OCI-LY3 (cell line): ENCODE data around the gene SLF1.

Source experiments
- H2AFZ ChIP-seq: fragments of 200-600, 300-600 bp; shearing (Covaris generic); 2 replicates; pipeline ENCODE4 v1.6.0; 2014; ENCODE audit warnings: antibody characterized with exemption, low read depth, low read length
- H3K27ac ChIP-seq: fragments of 200-600, 300-600 bp; sonication (generic); 2 replicates; pipeline ENCODE4 v1.5.1; 2014; ENCODE audit warnings: mild to moderate bottlenecking, low read length, moderate library complexity, mixed read lengths
- H3K27me3 ChIP-seq: fragments of 200-600, 300-600 bp; sonication (generic); 2 replicates; pipeline ENCODE4 v1.6.1; 2014; ENCODE audit warnings: low read depth, low read length, mixed read lengths
- H3K36me3 ChIP-seq: fragments of 200-600, 300-600 bp; sonication (generic); replicated peaks from 2 replicates; pipeline ENCODE3; 2014; ENCODE audit warnings: low read depth, low read length, mixed read lengths
- H3K4me1 ChIP-seq: fragments of 300-600, 200-600 bp; sonication (generic); 2 replicates; pipeline ENCODE4 v1.6.1; 2014; ENCODE audit warnings: low read length, mixed read lengths
- H3K4me2 ChIP-seq: fragments of 200-600, 300-600 bp; sonication (generic); 2 replicates; pipeline ENCODE4 v1.6.1; 2014; ENCODE audit warnings: low read length, mixed read lengths
- H3K4me3 ChIP-seq: fragments of 300-600, 200-600 bp; sonication (generic); 2 replicates; pipeline ENCODE4 v1.5.1; 2014; ENCODE audit warnings: antibody characterized with exemption, mild to moderate bottlenecking, low read length, moderate library complexity
- H3K79me2 ChIP-seq: fragments of 300-600, 200-600 bp; shearing (Covaris generic); 2 replicates; pipeline ENCODE4 v1.6.1; 2014; ENCODE audit warnings: mild to moderate bottlenecking, low read length, mixed read lengths
- H3K9ac ChIP-seq: fragments of 300-600, 200-600 bp; shearing (Covaris generic); 2 replicates; pipeline ENCODE4 v1.6.0; 2014; ENCODE audit warnings: mild to moderate bottlenecking, low read length, moderate library complexity
- H3K9me3 ChIP-seq: fragments of 200-600, 300-600 bp; shearing (Covaris generic); 2 replicates; pipeline ENCODE4 v1.6.1; 2014; ENCODE audit warnings: low read length, mixed read lengths; ENCODE audit not compliant: insufficient read depth
- H4K20me1 ChIP-seq: fragments of 200-600, 300-600 bp; sonication (generic); 2 replicates; pipeline ENCODE4 v1.6.1; 2016; ENCODE audit warnings: low read length, mixed read lengths; ENCODE audit not compliant: insufficient read depth
- EZH2phosphoT487 ChIP-seq: fragments of 200-600 bp; shearing (Covaris generic); IDR thresholded peaks from 2 replicates; pipeline ENCODE4 v1.6.1; 2018; ENCODE audit warnings: antibody characterized with exemption, mixed run types, low read depth
- TF ChIP-seq, protein P1 (sequence below): fragments of 200-600, 300-600 bp; sonication (generic); IDR thresholded peaks from 2 replicates; pipeline ENCODE4 v1.5.1; 2014; ENCODE audit warnings: antibody characterized with exemption, low read length, low read depth

The SLF1 gene

DNA sequence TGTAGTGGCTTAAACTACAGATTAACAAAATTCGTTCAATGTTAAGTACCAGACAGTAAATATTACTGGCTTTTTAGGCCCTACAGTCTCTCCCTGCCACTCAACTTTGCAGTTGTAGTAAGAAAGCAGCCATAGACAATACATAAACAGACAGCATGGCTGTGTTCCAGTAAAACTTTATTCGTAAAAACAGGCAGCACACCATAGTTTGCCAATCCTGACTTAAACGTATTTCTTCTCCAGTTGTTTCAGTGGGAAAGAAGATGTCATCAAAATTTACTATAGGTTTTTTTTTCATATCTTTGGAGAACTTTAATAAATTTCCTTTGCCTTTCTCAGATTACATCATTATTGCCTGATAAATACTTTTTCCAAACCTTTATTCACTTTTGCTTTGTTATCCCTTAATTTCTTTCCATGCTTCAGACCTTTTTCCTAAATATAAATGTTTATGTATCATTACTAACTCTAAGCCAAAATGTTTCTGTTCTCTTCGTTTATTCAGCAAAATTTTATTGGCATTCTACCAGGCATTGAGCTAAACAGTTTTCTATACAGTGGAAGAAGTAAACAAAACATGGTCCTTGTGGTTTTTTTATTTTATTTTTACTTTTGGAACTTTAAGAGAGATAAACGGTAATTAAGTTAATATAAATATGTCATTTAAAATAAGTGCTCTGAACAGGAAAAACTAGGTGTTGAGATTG lies 64.5 kb downstream of the SLF1 start:
- Histone ChIP-seq H4K20me1 (no peaks in the 10 kb centered on the region), H3K4me1 (no peaks in the 10 kb centered on the region), H2AFZ (no peak overlapping the region), H3K79me2 (no peaks in the 10 kb centered on the region), H3K4me2 (no peak overlapping the region), H3K9ac (no peak overlapping the region), H3K27ac (no peak overlapping the region), H3K36me3 (no peaks in the 10 kb centered on the region), H3K4me3 (no peak overlapping the region), H3K27me3 (no peaks in the 10 kb centered on the region), H3K9me3 (no peaks in the 10 kb centered on the region)
- TF ChIP-seq, protein P1, sequence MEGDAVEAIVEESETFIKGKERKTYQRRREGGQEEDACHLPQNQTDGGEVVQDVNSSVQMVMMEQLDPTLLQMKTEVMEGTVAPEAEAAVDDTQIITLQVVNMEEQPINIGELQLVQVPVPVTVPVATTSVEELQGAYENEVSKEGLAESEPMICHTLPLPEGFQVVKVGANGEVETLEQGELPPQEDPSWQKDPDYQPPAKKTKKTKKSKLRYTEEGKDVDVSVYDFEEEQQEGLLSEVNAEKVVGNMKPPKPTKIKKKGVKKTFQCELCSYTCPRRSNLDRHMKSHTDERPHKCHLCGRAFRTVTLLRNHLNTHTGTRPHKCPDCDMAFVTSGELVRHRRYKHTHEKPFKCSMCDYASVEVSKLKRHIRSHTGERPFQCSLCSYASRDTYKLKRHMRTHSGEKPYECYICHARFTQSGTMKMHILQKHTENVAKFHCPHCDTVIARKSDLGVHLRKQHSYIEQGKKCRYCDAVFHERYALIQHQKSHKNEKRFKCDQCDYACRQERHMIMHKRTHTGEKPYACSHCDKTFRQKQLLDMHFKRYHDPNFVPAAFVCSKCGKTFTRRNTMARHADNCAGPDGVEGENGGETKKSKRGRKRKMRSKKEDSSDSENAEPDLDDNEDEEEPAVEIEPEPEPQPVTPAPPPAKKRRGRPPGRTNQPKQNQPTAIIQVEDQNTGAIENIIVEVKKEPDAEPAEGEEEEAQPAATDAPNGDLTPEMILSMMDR, result no peak
- no peak for TF ChIP-seq EZH2phosphoT487

DNA sequence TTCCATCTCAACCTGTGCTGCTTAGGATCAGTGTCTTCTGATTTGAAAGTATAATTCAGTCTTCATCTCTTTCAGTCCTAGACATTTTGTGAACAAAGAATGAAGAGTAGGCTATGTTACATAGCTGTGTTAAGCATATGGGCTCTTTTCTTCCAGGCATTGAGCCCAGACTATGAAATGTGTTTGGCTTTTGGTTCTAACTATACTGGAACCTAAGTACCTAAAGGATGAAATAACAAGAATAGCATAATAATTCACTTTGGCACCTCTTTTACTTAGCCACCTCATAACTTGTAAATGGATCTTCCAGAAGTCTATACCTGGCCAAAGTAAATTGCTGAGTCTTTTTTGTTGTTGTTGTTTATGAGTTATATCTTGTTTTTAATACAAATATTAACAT lies 71.4 kb downstream of the SLF1 start:
- H2AFZ ChIP-seq, result no peak overlapping the region
- no peak overlapping the region for H3K9ac ChIP-seq
- H3K4me2 ChIP-seq, result no peak overlapping the region
- TF ChIP-seq, protein P1, result no peak
- TF ChIP-seq EZH2phosphoT487, result no peak
- no peaks in the 10 kb centered on the region for H4K20me1 ChIP-seq
- H3K4me3 ChIP-seq, result no peak overlapping the region
- H3K27me3 ChIP-seq, result no peaks in the 10 kb centered on the region
- H3K4me1 ChIP-seq, result no peaks in the 10 kb centered on the region
- peaks cover 3% of the 10 kb centered on the region for H3K36me3 ChIP-seq
- no peaks in the 10 kb centered on the region for H3K9me3 ChIP-seq
- H3K79me2 ChIP-seq, result no peaks in the 10 kb centered on the region
- H3K27ac ChIP-seq, result no peak overlapping the region

GRCh38 chr5:94690778-94691177 lies 72.3 kb downstream of the SLF1 start:
- Histone ChIP-seq H4K20me1 (no peaks in the 10 kb centered on the region), H3K36me3 (peaks cover 3% of the 10 kb centered on the region), H3K27ac (no peak overlapping the region), H3K9ac (no peak overlapping the region), H3K4me1 (no peaks in the 10 kb centered on the region), H3K79me2 (no peaks in the 10 kb centered on the region), H2AFZ (no peak overlapping the region), H3K27me3 (no peaks in the 10 kb centered on the region), H3K4me2 (no peak overlapping the region), H3K4me3 (no peak overlapping the region), H3K9me3 (no peaks in the 10 kb centered on the region)
- no peak for TF ChIP-seq EZH2phosphoT487
- TF ChIP-seq, protein P1, result no peak

DNA sequence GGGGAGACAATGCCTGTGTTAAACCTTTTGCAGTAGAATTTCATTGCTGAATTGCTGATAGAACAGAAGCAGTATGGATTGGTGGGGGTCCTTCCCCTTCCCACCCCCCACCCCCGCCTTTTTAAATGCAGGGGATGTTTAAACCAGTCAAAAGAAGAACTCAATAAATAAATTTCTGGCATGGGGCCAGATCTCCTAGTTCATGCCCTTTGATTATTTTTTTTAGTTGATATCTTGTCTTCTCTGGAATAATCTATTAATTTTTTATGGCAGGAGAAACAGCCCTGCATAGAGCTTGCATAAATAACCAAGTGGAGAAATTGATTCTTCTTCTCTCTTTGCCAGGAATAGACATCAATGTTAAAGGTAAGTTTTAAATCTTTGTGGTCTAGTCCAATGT lies 72.8 kb downstream of the SLF1 start:
- Histone ChIP-seq H3K27ac (no peak overlapping the region), H3K4me2 (no peak overlapping the region), H3K9me3 (no peaks in the 10 kb centered on the region), H3K4me1 (no peaks in the 10 kb centered on the region), H3K27me3 (no peaks in the 10 kb centered on the region), H3K4me3 (no peak overlapping the region), H3K79me2 (no peaks in the 10 kb centered on the region), H3K9ac (no peak overlapping the region), H3K36me3 (peaks cover 3% of the 10 kb centered on the region), H2AFZ (no peak overlapping the region), H4K20me1 (no peaks in the 10 kb centered on the region)
- TF ChIP-seq, protein P1, result no peak
- TF ChIP-seq EZH2phosphoT487, result no peak
